Measurements from ENCODE around the gene PCDH9.
"Not testable (repeated sequence)": the region's sequence is repeated elsewhere in the genome, so short reads cannot be mapped to it uniquely, and the experiment has no call there.

Gene PCDH9

GRCh38 chr13:66888698-66889097 lies 341.4 kb downstream of the PCDH9 start:
- no peak overlapping the region for H3K27ac Mint-ChIP-seq
- H3K27me3 Mint-ChIP-seq, result no peaks in the 10 kb centered on the region
- ATAC-seq, result no peak
- H3K4me3 Mint-ChIP-seq, result no peak overlapping the region
- H3K9me3 Mint-ChIP-seq, result no peaks in the 10 kb centered on the region
- DNase-seq, result no peak
- no peaks in the 10 kb centered on the region for H3K4me1 Mint-ChIP-seq

GRCh38 chr13:66887088-66887487 lies 343.0 kb downstream of the PCDH9 start:
- ATAC-seq (no peak), DNase-seq (no peak)
- Mint-ChIP-seq H3K27ac (no peak overlapping the region), H3K27me3 (no peaks in the 10 kb centered on the region), H3K9me3 (no peaks in the 10 kb centered on the region), H3K4me3 (no peak overlapping the region), H3K4me1 (no peaks in the 10 kb centered on the region)

- H3K27ac Mint-ChIP-seq, result no peak overlapping the region
- no peaks in the 10 kb centered on the region for H3K4me1 Mint-ChIP-seq
- DNase-seq, result no peak
- no peak overlapping the region for H3K4me3 Mint-ChIP-seq
- peaks cover 0 to 1% of the 10 kb centered on the region in 2 donors for H3K9me3 Mint-ChIP-seq
- ATAC-seq, result no peak
- no peaks in the 10 kb centered on the region for H3K27me3 Mint-ChIP-seq
Measured at GRCh38 chr13:66886264-66886663, 343.9 kb downstream of the PCDH9 start.

GRCh38 chr13:66881170-66881569 lies 349.0 kb downstream of the PCDH9 start:
- H3K4me3 Mint-ChIP-seq, H3K27me3 Mint-ChIP-seq, DNase-seq, H3K27ac Mint-ChIP-seq, H3K4me1 Mint-ChIP-seq, H3K9me3 Mint-ChIP-seq, ATAC-seq: not testable (repeated sequence)

- no peak for ATAC-seq
- Mint-ChIP-seq H3K27me3 (no peaks in the 10 kb centered on the region), H3K9me3 (peaks cover 5 to 6% of the 10 kb centered on the region in 2 donors), H3K4me1 (no peaks in the 10 kb centered on the region), H3K27ac (no peak overlapping the region), H3K4me3 (no peak overlapping the region)
- no peak for DNase-seq
Measured at GRCh38 chr13:66879988-66880387, 350.1 kb downstream of the PCDH9 start.

- DNase-seq (no peak), ATAC-seq (no peak)
- no peak overlapping the region for H3K4me3 Mint-ChIP-seq
- no peak overlapping the region for H3K27ac Mint-ChIP-seq
- H3K4me1 Mint-ChIP-seq, result no peaks in the 10 kb centered on the region
- no peaks in the 10 kb centered on the region for H3K27me3 Mint-ChIP-seq
- peaks cover 0 to 5% of the 10 kb centered on the region in 2 donors for H3K9me3 Mint-ChIP-seq
Measured at GRCh38 chr13:66875264-66875663, 354.9 kb downstream of the PCDH9 start.

- H3K4me3 Mint-ChIP-seq, result no peak overlapping the region
- ATAC-seq (no peak), DNase-seq (no peak)
- no peak overlapping the region for H3K27ac Mint-ChIP-seq
- no peaks in the 10 kb centered on the region for H3K4me1 Mint-ChIP-seq
- no peaks in the 10 kb centered on the region for H3K27me3 Mint-ChIP-seq
- H3K9me3 Mint-ChIP-seq, result no peaks in the 10 kb centered on the region
Measured at GRCh38 chr13:66864627-66865026, 365.5 kb downstream of the PCDH9 start.

- H3K27me3 Mint-ChIP-seq, result no peaks in the 10 kb centered on the region
- no peak overlapping the region for H3K27ac Mint-ChIP-seq
- no peaks in the 10 kb centered on the region for H3K9me3 Mint-ChIP-seq
- no peaks in the 10 kb centered on the region for H3K4me1 Mint-ChIP-seq
- ATAC-seq (no peak), DNase-seq (no peak)
- H3K4me3 Mint-ChIP-seq, result no peak overlapping the region
Measured at GRCh38 chr13:66860878-66861417, 369.2 kb downstream of the PCDH9 start.

- no peak overlapping the region for H3K27ac Mint-ChIP-seq
- no peak for ATAC-seq
- no peaks in the 10 kb centered on the region for H3K27me3 Mint-ChIP-seq
- DNase-seq, result no peak
- H3K4me3 Mint-ChIP-seq, result no peak overlapping the region
- no peaks in the 10 kb centered on the region for H3K4me1 Mint-ChIP-seq
- H3K9me3 Mint-ChIP-seq, result no peaks in the 10 kb centered on the region
Measured at GRCh38 chr13:66859934-66860877, 369.9 kb downstream of the PCDH9 start.

GRCh38 chr13:66859078-66859477 lies 371.1 kb downstream of the PCDH9 start:
- H3K27ac Mint-ChIP-seq, result no peak overlapping the region
- no peaks in the 10 kb centered on the region for H3K27me3 Mint-ChIP-seq
- H3K4me1 Mint-ChIP-seq, result no peaks in the 10 kb centered on the region
- ATAC-seq (no peak), DNase-seq (no peak)
- no peak overlapping the region for H3K4me3 Mint-ChIP-seq
- no peaks in the 10 kb centered on the region for H3K9me3 Mint-ChIP-seq

- Mint-ChIP-seq H3K4me1 (no peaks in the 10 kb centered on the region), H3K4me3 (no peak overlapping the region), H3K27me3 (no peaks in the 10 kb centered on the region), H3K9me3 (no peaks in the 10 kb centered on the region), H3K27ac (no peak overlapping the region)
- DNase-seq, result no peak
- ATAC-seq, result no peak
Measured at GRCh38 chr13:66858163-66858562, 372.0 kb downstream of the PCDH9 start.

GRCh38 chr13:66855131-66855530 lies 375.0 kb downstream of the PCDH9 start:
- DNase-seq, result no peak
- H3K27ac Mint-ChIP-seq, result no peak overlapping the region
- no peak overlapping the region for H3K4me3 Mint-ChIP-seq
- no peaks in the 10 kb centered on the region for H3K27me3 Mint-ChIP-seq
- no peak for ATAC-seq
- H3K9me3 Mint-ChIP-seq, result peaks cover 5 to 12% of the 10 kb centered on the region in 2 donors
- H3K4me1 Mint-ChIP-seq, result no peaks in the 10 kb centered on the region

GRCh38 chr13:66853564-66853963 lies 376.6 kb downstream of the PCDH9 start:
- DNase-seq (no peak), ATAC-seq (no peak)
- Mint-ChIP-seq H3K4me3 (no peak overlapping the region), H3K9me3 (peaks cover 5 to 17% of the 10 kb centered on the region in 2 donors), H3K27ac (no peak overlapping the region), H3K27me3 (no peaks in the 10 kb centered on the region), H3K4me1 (no peaks in the 10 kb centered on the region)

- ATAC-seq (no peak), DNase-seq (no peak)
- no peak overlapping the region for H3K27ac Mint-ChIP-seq
- no peaks in the 10 kb centered on the region for H3K27me3 Mint-ChIP-seq
- peaks cover 5 to 17% of the 10 kb centered on the region in 2 donors for H3K9me3 Mint-ChIP-seq
- no peaks in the 10 kb centered on the region for H3K4me1 Mint-ChIP-seq
- no peak overlapping the region for H3K4me3 Mint-ChIP-seq
Measured at GRCh38 chr13:66849706-66850105, 380.4 kb downstream of the PCDH9 start.

GRCh38 chr13:66847541-66847940 lies 382.6 kb downstream of the PCDH9 start:
- DNase-seq (no peak), ATAC-seq (no peak)

GRCh38 chr13:66845393-66845792 lies 384.7 kb downstream of the PCDH9 start:
- Mint-ChIP-seq H3K27me3 (no peaks in the 10 kb centered on the region), H3K9me3 (peaks cover 0 to 5% of the 10 kb centered on the region in 2 donors), H3K4me3 (no peak overlapping the region), H3K4me1 (no peaks in the 10 kb centered on the region), H3K27ac (no peak overlapping the region)
- ATAC-seq, result peak; percentile 18
- no peak for DNase-seq

More at GRCh38 chr13:66847541-66847940, 382.6 kb downstream of the PCDH9 start:
- H3K4me1 Mint-ChIP-seq, result no peaks in the 10 kb centered on the region
- H3K27me3 Mint-ChIP-seq, result no peaks in the 10 kb centered on the region
- no peak overlapping the region for H3K4me3 Mint-ChIP-seq
- H3K9me3 Mint-ChIP-seq, result peaks cover 5 to 15% of the 10 kb centered on the region in 2 donors
- H3K27ac Mint-ChIP-seq, result no peak overlapping the region
